HEK293T (cell line): ENCODE results near the gene GRIK1.

Experiments
- CTCF ChIA-PET: fragments of 350-600 bp; formaldehyde crosslinking; extraction: SDS; loops from one replicate; lab custom pipeline; 2021; ENCODE audit warnings: antibody characterized with exemption, inconsistent platforms; lab: Yijun Ruan, JAX
- POLR2A ChIA-PET: fragments of 350-600 bp; formaldehyde crosslinking; extraction: SDS; loops from one replicate; lab custom pipeline; 2020; ENCODE audit warnings: antibody characterized with exemption, inconsistent platforms; lab: Yijun Ruan, JAX
- DNase-seq: peaks from one replicate; pipeline ENCODE4 v3.0.0; 2012; ENCODE audit warnings: mixed read lengths; ENCODE audit errors: extremely low spot score
- ARNT ChIP-seq: fragments of 450-650 bp; IDR thresholded peaks from 2 replicates; pipeline ENCODE4 v1.6.1; 2017; ENCODE audit warnings: mild to moderate bottlenecking
- BHLHE40 ChIP-seq: fragments of 450-650 bp; IDR thresholded peaks from 2 replicates; pipeline ENCODE4 v1.6.1; 2016; ENCODE audit warnings: mild to moderate bottlenecking, moderate library complexity, borderline replicate concordance
- CTBP1 ChIP-seq: fragments of 450-650 bp; IDR thresholded peaks from 2 replicates; pipeline ENCODE4 v1.6.1; 2016; ENCODE audit warnings: borderline replicate concordance
- ELF4 ChIP-seq: fragments of 450-650 bp; IDR thresholded peaks from 2 replicates; pipeline ENCODE4 v1.6.1; 2017; ENCODE audit warnings: antibody characterized with exemption
- FOXA1 ChIP-seq: fragments of 450-650 bp; IDR thresholded peaks from 2 replicates; pipeline ENCODE4 v1.6.1; 2016; ENCODE audit warnings: mild to moderate bottlenecking
- FOXK2 ChIP-seq: fragments of 450-650 bp; IDR thresholded peaks from 2 replicates; pipeline ENCODE4 v1.6.1; 2016; ENCODE audit warnings: mild to moderate bottlenecking
- FOXM1 ChIP-seq: fragments of 450-650 bp; IDR thresholded peaks from 2 replicates; pipeline ENCODE4 v1.6.1; 2017; ENCODE audit warnings: mild to moderate bottlenecking, borderline replicate concordance
- HDGF ChIP-seq: fragments of 450-650 bp; IDR thresholded peaks from 2 replicates; pipeline ENCODE4 v1.6.1; 2017; ENCODE audit warnings: antibody characterized with exemption, borderline replicate concordance
- L3MBTL2 ChIP-seq: fragments of 450-650 bp; conservative IDR thresholded peaks from 2 replicates; pipeline ENCODE4 v1.6.1; 2016; ENCODE audit warnings: mild to moderate bottlenecking
- LEF1 ChIP-seq: fragments of 450-650 bp; IDR thresholded peaks from 2 replicates; pipeline ENCODE4 v1.6.1; 2017; ENCODE audit warnings: mild to moderate bottlenecking, borderline replicate concordance
- NFRKB ChIP-seq: fragments of 450-650 bp; IDR thresholded peaks from 2 replicates; pipeline ENCODE4 v1.6.1; 2016; ENCODE audit warnings: mild to moderate bottlenecking, moderate library complexity
- PKNOX1 ChIP-seq: fragments of 450-650 bp; IDR thresholded peaks from 2 replicates; pipeline ENCODE4 v1.6.1; 2016
- SP1 ChIP-seq: fragments of 450-650 bp; IDR thresholded peaks from 2 replicates; pipeline ENCODE4 v1.6.1; 2017
- SUZ12 ChIP-seq: fragments of 450-650 bp; IDR thresholded peaks from 2 replicates; pipeline ENCODE4 v1.6.1; 2016; ENCODE audit warnings: mild to moderate bottlenecking
- TARDBP ChIP-seq: fragments of 450-650 bp; IDR thresholded peaks from 2 replicates; pipeline ENCODE4 v1.6.1; 2016
- ZNF384 ChIP-seq: fragments of 450-650 bp; IDR thresholded peaks from 2 replicates; pipeline ENCODE4 v1.6.1; 2016

GRIK1 gene

GRCh38 chr21:29508301-29508700 is 431.5 kb downstream of the GRIK1 start:
- DNase-seq: no peak
- ChIA-PET CTCF (no interaction called here), POLR2A (no interaction called here)
- TF ChIP-seq FOXA1: no peak
- no peak for TF ChIP-seq ZNF384
- TF ChIP-seq TARDBP: no peak
- TF ChIP-seq ELF4: no peak

- POLR2A ChIA-PET: no interaction called here
- CTCF ChIA-PET: no interaction called here
- no peak for DNase-seq
- TF ChIP-seq SP1 (no peak), HDGF (no peak), LEF1 (no peak)
Observed at GRCh38 chr21:29506947-29507346, 432.8 kb downstream of the GRIK1 start.

- POLR2A ChIA-PET: no interaction called here
- TF ChIP-seq CTBP1: no peak
- DNase-seq: no peak
- CTCF ChIA-PET: no interaction called here
Observed at GRCh38 chr21:29506214-29506613, 433.6 kb downstream of the GRIK1 start.

GRCh38 chr21:29504751-29505321 is 435.0 kb downstream of the GRIK1 start:
- ChIA-PET POLR2A (no interaction called here), CTCF (no interaction called here)
- TF ChIP-seq FOXK2 (no peak), FOXA1 (no peak), LEF1 (no peak), ARNT (no peak), SP1 (no peak), NFRKB (no peak), ZNF384 (no peak), L3MBTL2 (no peak), ELF4 (no peak), FOXM1 (no peak), CTBP1 (no peak), SUZ12 (no peak), BHLHE40 (no peak)
- no peak for DNase-seq

GRCh38 chr21:29501451-29501850 is 438.3 kb downstream of the GRIK1 start:
- DNase-seq: no peak
- ChIA-PET CTCF (no interaction called here), POLR2A (no interaction called here)
- TF ChIP-seq PKNOX1 (no peak), LEF1 (no peak), L3MBTL2 (no peak), SUZ12 (no peak), FOXK2 (no peak), CTBP1 (no peak), FOXM1 (no peak), FOXA1 (no peak), NFRKB (no peak), ZNF384 (no peak), ELF4 (no peak), HDGF (no peak), ARNT (no peak), TARDBP (no peak), SP1 (no peak), BHLHE40 (no peak)

- ChIA-PET POLR2A (no interaction called here), CTCF (interaction anchor here (0.7 kb wide), 1 partner anchor 11 kb away, joined by 3 read pairs; no protein-coding TSS in a partner anchor)
- peak; percentile 69 for DNase-seq
- TF ChIP-seq SP1: no peak
- no peak for TF ChIP-seq NFRKB
- TF ChIP-seq L3MBTL2: no peak
- TF ChIP-seq FOXA1: no peak
- no peak for TF ChIP-seq BHLHE40
- TF ChIP-seq HDGF: no peak
Observed at GRCh38 chr21:29499734-29500343, 440.0 kb downstream of the GRIK1 start.

GRCh38 chr21:29499229-29499628 is 440.6 kb downstream of the GRIK1 start:
- no peak for DNase-seq
- CTCF ChIA-PET: interaction anchor here (0.7 kb wide), 1 partner anchor 10 kb away, joined by 3 read pairs; no protein-coding TSS in a partner anchor
- POLR2A ChIA-PET: no interaction called here
- TF ChIP-seq FOXA1 (no peak), ARNT (no peak), FOXK2 (no peak), HDGF (no peak), FOXM1 (no peak), SP1 (no peak)

- ChIA-PET POLR2A (no interaction called here), CTCF (no interaction called here)
- no peak for DNase-seq
- TF ChIP-seq BHLHE40 (no peak), TARDBP (no peak), ARNT (no peak), LEF1 (no peak), L3MBTL2 (no peak), FOXM1 (no peak), FOXK2 (no peak), ZNF384 (no peak)
Observed at GRCh38 chr21:29496337-29496736, 443.5 kb downstream of the GRIK1 start.
